ENCODE data around the gene LIPG.
"Not testable (repeated sequence)": the region's sequence is repeated elsewhere in the genome, so short reads cannot be mapped to it uniquely, and the experiment has no call there.

Gene LIPG

GRCh38 chr18:49546719-49547273 lies 15.1 kb upstream of the LIPG start:
- no peak for DNase-seq

- no peak for DNase-seq
Observed at GRCh38 chr18:49547701-49548100, 14.2 kb upstream of the LIPG start.

GRCh38 chr18:49548229-49548636 lies 13.6 kb upstream of the LIPG start:
- no peak for DNase-seq

- DNase-seq: no peak
Observed at GRCh38 chr18:49550621-49551339, 11.1 kb upstream of the LIPG start.

- no peak for DNase-seq
Observed at GRCh38 chr18:49553003-49553402, 8.9 kb upstream of the LIPG start.

- DNase-seq: no peak
Observed at GRCh38 chr18:49555641-49556040, 6.2 kb upstream of the LIPG start.

GRCh38 chr18:49558356-49558755 lies 3.5 kb upstream of the LIPG start:
- DNase-seq: no peak

GRCh38 chr18:49559326-49559931 lies 2.4 kb upstream of the LIPG start:
- not testable (repeated sequence) for DNase-seq

- DNase-seq: no peak
Observed at GRCh38 chr18:49560277-49560623, 1.6 kb upstream of the LIPG start.

- DNase-seq: no peak
Observed at GRCh38 chr18:49560624-49561288, 1.1 kb upstream of the LIPG start.

- no peak for DNase-seq
Observed at GRCh38 chr18:49562481-49563129, 748 bp downstream of the LIPG start.

- no peak for DNase-seq
Observed at GRCh38 chr18:49563130-49563540, 1.3 kb downstream of the LIPG start.

GRCh38 chr18:49563701-49564517 lies 2.1 kb downstream of the LIPG start:
- DNase-seq: no peak

GRCh38 chr18:49564518-49564834 lies 2.6 kb downstream of the LIPG start:
- no peak for DNase-seq

GRCh38 chr18:49565101-49565500 lies 3.2 kb downstream of the LIPG start:
- DNase-seq: no peak

- DNase-seq: no peak
Observed at GRCh38 chr18:49565612-49566011, 3.8 kb downstream of the LIPG start.

GRCh38 chr18:49566217-49566770 lies 4.4 kb downstream of the LIPG start:
- DNase-seq: no peak

GRCh38 chr18:49566985-49567384 lies 5.1 kb downstream of the LIPG start:
- no peak for DNase-seq

GRCh38 chr18:49569724-49570123 lies 7.9 kb downstream of the LIPG start:
- DNase-seq: no peak

GRCh38 chr18:49570836-49571235 lies 9.0 kb downstream of the LIPG start:
- DNase-seq: no peak

GRCh38 chr18:49572611-49573345 lies 10.9 kb downstream of the LIPG start:
- no peak for DNase-seq

GRCh38 chr18:49573835-49574234 lies 12.0 kb downstream of the LIPG start:
- DNase-seq: no peak
